ENCODE data around the gene WIPF3. TPM values are rescaled to one million over a fixed set of nuclear protein-coding genes. Genes with fewer than 3 reads are reported as not detected.

Gene WIPF3
- total RNA-seq, 1 experiment from 2014 or later: 11.6 TPM

DNA sequence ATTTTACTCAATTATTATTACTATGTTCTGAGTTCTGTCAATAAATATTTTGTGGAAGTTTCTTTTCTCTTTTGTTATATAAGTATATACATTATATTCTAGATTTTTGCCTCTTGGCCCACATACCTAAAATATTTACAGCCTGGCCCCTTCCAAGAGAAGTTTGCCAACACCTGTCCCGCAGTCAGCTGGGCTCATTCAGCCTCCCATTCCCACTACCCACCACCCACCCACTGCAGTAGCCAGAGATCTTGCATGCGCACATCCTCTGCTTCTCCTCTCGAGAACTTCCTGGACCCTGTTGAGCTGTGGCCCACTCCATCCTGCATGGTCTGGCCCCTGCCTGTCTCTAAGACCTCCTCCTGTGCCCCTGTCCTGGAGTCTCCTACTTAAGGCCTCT lies 33.6 kb downstream of the WIPF3 start:
- Mint-ChIP-seq H3K27me3 (ENCODE audit: low read depth) (no peaks in the 10 kb centered on the region), H3K27ac (peak overlapping the region in 1 of 3 experiments; percentile 66; a peak in 1 of 7 replicates), H3K36me3 (ENCODE audit: insufficient read depth in 1 of 3, low read depth in 3 of 3) (no peaks in the 10 kb centered on the region), H3K4me3 (no peak overlapping the region), H3K4me1 (peaks cover 22 to 25% of the 10 kb centered on the region in 2 experiments), H3K9me3 (no peaks in the 10 kb centered on the region)
- Histone ChIP-seq H3K4me1 (ENCODE audit: insufficient read depth, low read length) (peaks cover 2% of the 10 kb centered on the region; the same call in 1 of the 2 replicates), H4K5ac (ENCODE audit: insufficient read length, low read depth, low read length) (no peak overlapping the region), H3K9ac (ENCODE audit: extremely low read depth, insufficient read length, low read length) (no peak overlapping the region), H4K91ac (ENCODE audit: insufficient read length, low read depth, low read length) (no peak overlapping the region), H2BK120ac (ENCODE audit: low read depth, low read length, poor library complexity, severe bottlenecking) (no peak overlapping the region), H2BK15ac (ENCODE audit: low read depth, low read length) (no peak overlapping the region), H3K4me2 (ENCODE audit: insufficient read depth, insufficient read length, low read length) (no peak overlapping the region), H3K27me3 (ENCODE audit: insufficient read depth, low read length) (no peaks in the 10 kb centered on the region; the same call in 1 of the 2 replicates), H3T11ph (ENCODE audit: low read length) (no peak overlapping the region), H4K8ac (replicated peaks; ENCODE audit: insufficient read length, low read depth, low read length) (no peak overlapping the region), H3K18ac (ENCODE audit: insufficient read length, low read depth, low read length) (no peak overlapping the region), H3K56ac (ENCODE audit: insufficient read length, low read depth, low read length) (no peak overlapping the region), H3K79me2 (ENCODE audit: insufficient read depth, low read length) (no peaks in the 10 kb centered on the region), H3K23me2 (ENCODE audit: insufficient read length, low read depth, low read length, poor library complexity, severe bottlenecking) (no peaks in the 10 kb centered on the region), H2BK20ac (ENCODE audit: low read depth, low read length, poor library complexity, severe bottlenecking) (no peak overlapping the region), H3K27ac (ENCODE audit: insufficient read length, low read depth, low read length) (no peak overlapping the region), H3K9me3 (ENCODE audit: control insufficient read depth, low read depth, low read length) (no peaks in the 10 kb centered on the region), H2AK5ac (ENCODE audit: insufficient read length, low read length) (no peak overlapping the region), H3K14ac (ENCODE audit: insufficient read depth, low read length) (no peak overlapping the region), H2BK12ac (ENCODE audit: insufficient read length, low read depth, low read length) (no peak overlapping the region), H3K4ac (ENCODE audit: low read depth, low read length) (no peak overlapping the region), H2BK5ac (ENCODE audit: insufficient read length, low read length) (no peak overlapping the region), H4K20me1 (ENCODE audit: control insufficient read depth, insufficient read depth, insufficient read length) (no peaks in the 10 kb centered on the region), H3K79me1 (ENCODE audit: insufficient read depth, low read depth, low read length, poor library complexity, severe bottlenecking) (no peaks in the 10 kb centered on the region), H3K23ac (ENCODE audit: insufficient read length, low read depth, low read length) (no peak overlapping the region), H2AFZ (ENCODE audit: low read length) (no peak overlapping the region)
- TF ChIP-seq, protein P1, sequence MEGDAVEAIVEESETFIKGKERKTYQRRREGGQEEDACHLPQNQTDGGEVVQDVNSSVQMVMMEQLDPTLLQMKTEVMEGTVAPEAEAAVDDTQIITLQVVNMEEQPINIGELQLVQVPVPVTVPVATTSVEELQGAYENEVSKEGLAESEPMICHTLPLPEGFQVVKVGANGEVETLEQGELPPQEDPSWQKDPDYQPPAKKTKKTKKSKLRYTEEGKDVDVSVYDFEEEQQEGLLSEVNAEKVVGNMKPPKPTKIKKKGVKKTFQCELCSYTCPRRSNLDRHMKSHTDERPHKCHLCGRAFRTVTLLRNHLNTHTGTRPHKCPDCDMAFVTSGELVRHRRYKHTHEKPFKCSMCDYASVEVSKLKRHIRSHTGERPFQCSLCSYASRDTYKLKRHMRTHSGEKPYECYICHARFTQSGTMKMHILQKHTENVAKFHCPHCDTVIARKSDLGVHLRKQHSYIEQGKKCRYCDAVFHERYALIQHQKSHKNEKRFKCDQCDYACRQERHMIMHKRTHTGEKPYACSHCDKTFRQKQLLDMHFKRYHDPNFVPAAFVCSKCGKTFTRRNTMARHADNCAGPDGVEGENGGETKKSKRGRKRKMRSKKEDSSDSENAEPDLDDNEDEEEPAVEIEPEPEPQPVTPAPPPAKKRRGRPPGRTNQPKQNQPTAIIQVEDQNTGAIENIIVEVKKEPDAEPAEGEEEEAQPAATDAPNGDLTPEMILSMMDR (conservative IDR thresholded peaks at IDR 0.05): no peak
- DNase-seq: no peak
- no CpG with 5 or more reads among the region's 3 CpGs for WGBS (ENCODE audit: extremely low coverage, insufficient read length, low lambda C conversion rate)

Data from H9 (cell line).